Measurements from ENCODE around the gene DRICH1. TPM values are rescaled to one million over a fixed set of nuclear protein-coding genes. Genes with fewer than 3 reads are reported as not detected.

DRICH1 gene
- total and polyA plus RNA-seq, 2 of the 13 experiments (the other 11 are each of a cell fraction or from before 2014, with no cell fraction given): 0.22 to 0.66 TPM

Small RNAs within 50 kb of the gene (small RNA-seq; reads per million reads assigned to genes)
- gene AP000346.3 (ENCODE audit: insufficient read depth in 2 of 3, insufficient read length in 3 of 3, low read depth in 2 of 3, low replicate concordance in 1 of 3): 0 reads per million in 3 experiments

Other genes with a start within 250 kb of the DRICH1 start
- gene IGLL1, start 52.0 kb downstream of the DRICH1 start, total RNA-seq (2016; rRNA removed; fragmentation: Illumina TruSeq; extraction: Trizol): not detected in 2 replicates
- gene IGLL1, start 52.0 kb downstream of the DRICH1 start, polyA plus RNA-seq (2011; rRNA removed): not detected in 2 replicates
- not detected in 2 replicates for gene RGL4, start 58.7 kb upstream of the DRICH1 start, total RNA-seq (2016; rRNA removed; fragmentation: Illumina TruSeq; extraction: Trizol)
- gene RGL4, start 58.7 kb upstream of the DRICH1 start, polyA plus RNA-seq (2011; rRNA removed): not detected in 2 replicates
- gene ZNF70, start 118.8 kb upstream of the DRICH1 start, total RNA-seq (2016; rRNA removed; fragmentation: Illumina TruSeq; extraction: Trizol): 3.6 and 4.0 TPM in 2 replicates
- 0.62 and 0.93 TPM in 2 replicates for gene ZNF70, start 118.8 kb upstream of the DRICH1 start, polyA plus RNA-seq (2011; rRNA removed)
- not detected in 2 replicates for gene VPREB3, start 122.1 kb upstream of the DRICH1 start, total RNA-seq (2016; rRNA removed; fragmentation: Illumina TruSeq; extraction: Trizol)
- gene VPREB3, start 122.1 kb upstream of the DRICH1 start, polyA plus RNA-seq (2011; rRNA removed): 0.22 and 0.35 TPM in 2 replicates
- not detected in 2 replicates for gene C22orf15, start 130.7 kb upstream of the DRICH1 start, total RNA-seq (2016; rRNA removed; fragmentation: Illumina TruSeq; extraction: Trizol)
- 0.07 TPM in 1 of 2 replicates, not detected in the other for gene C22orf15, start 130.7 kb upstream of the DRICH1 start, polyA plus RNA-seq (2011; rRNA removed)
- 59.1 and 62.8 TPM in 2 replicates for gene CHCHD10, start 135.7 kb upstream of the DRICH1 start, total RNA-seq (2016; rRNA removed; fragmentation: Illumina TruSeq; extraction: Trizol)
- gene CHCHD10, start 135.7 kb upstream of the DRICH1 start, polyA plus RNA-seq (2011; rRNA removed): 37.0 and 60.2 TPM in 2 replicates
- 2.7 and 8.9 TPM in 2 replicates for gene MMP11, start 140.5 kb upstream of the DRICH1 start, total RNA-seq (2016; rRNA removed; fragmentation: Illumina TruSeq; extraction: Trizol)
- gene MMP11, start 140.5 kb upstream of the DRICH1 start, polyA plus RNA-seq (2011; rRNA removed): 28.6 and 88.6 TPM in 2 replicates
- 74.0 and 75.8 TPM in 2 replicates for gene SMARCB1, start 154.6 kb upstream of the DRICH1 start, total RNA-seq (2016; rRNA removed; fragmentation: Illumina TruSeq; extraction: Trizol)
- gene SMARCB1, start 154.6 kb upstream of the DRICH1 start, polyA plus RNA-seq (2011; rRNA removed): 150 and 166 TPM in 2 replicates
- gene DERL3, start 206.7 kb upstream of the DRICH1 start, total RNA-seq (2016; rRNA removed; fragmentation: Illumina TruSeq; extraction: Trizol): not detected in 2 replicates
- gene DERL3, start 206.7 kb upstream of the DRICH1 start, polyA plus RNA-seq (2011; rRNA removed): not detected in 2 replicates
- 8.9 and 15.2 TPM in 2 replicates for gene SLC2A11, start 225.6 kb upstream of the DRICH1 start, total RNA-seq (2016; rRNA removed; fragmentation: Illumina TruSeq; extraction: Trizol)
- gene SLC2A11, start 225.6 kb upstream of the DRICH1 start, polyA plus RNA-seq (2011; rRNA removed): 15.4 and 18.6 TPM in 2 replicates